Cardiac muscle cell (in vitro differentiated cells and primary cell): ENCODE measurements around the gene INSC. TPM values are rescaled to one million over a fixed set of nuclear protein-coding genes. Genes with fewer than 3 reads are reported as not detected.

ENCODE experiments used
- DNase-seq, 2 donors: peaks; one replicate each; pipeline versions ENCODE4 v3.0.0 to v3.0.0-alpha.2; 2010 to 2017; ENCODE audit warnings: low read depth in 1 of 2, low spot score in 1 of 2
- H3K27ac ChIP-seq: fragments of 200-600 bp; sonication (generic); 2 replicates; pipeline ENCODE4 v1.5.1; 2016
- H3K27me3 ChIP-seq: fragments of 200-600 bp; sonication (generic); 2 replicates; pipeline ENCODE4 v1.6.0; 2016; ENCODE audit warnings: control low read depth
- H3K36me3 ChIP-seq: fragments of 200-600 bp; sonication (generic); 2 replicates; pipeline ENCODE4 v1.5.1; 2016; ENCODE audit warnings: control low read depth
- H3K4me1 ChIP-seq: fragments of 200-600 bp; sonication (generic); 2 replicates; pipeline ENCODE4 v1.8.1; 2017; ENCODE audit warnings: low read depth, mild to moderate bottlenecking, mixed run types
- H3K4me3 ChIP-seq: fragments of 200-600 bp; sonication (generic); 2 replicates; pipeline ENCODE4 v1.5.1; 2016; ENCODE audit warnings: mild to moderate bottlenecking
- H3K9me3 ChIP-seq: fragments of 200-600 bp; sonication (generic); 2 replicates; pipeline ENCODE4 v1.5.1; 2017; ENCODE audit warnings: low read depth, mild to moderate bottlenecking, control low read depth
- CTCF ChIP-seq: IDR thresholded peaks from 2 replicates; pipeline ENCODE4 v1.5.1; 2012; ENCODE audit warnings: low read depth, mild to moderate bottlenecking, low read length
- polyA plus RNA-seq: library from polyadenylated mRNA; unstranded; fragments of >200 nt; fragmentation: Nextera tagmentation; extraction: Ambion mirVana; gene quantifications from 2 replicates; pipeline ENCODE4 v1.2.1, GENCODE V29; 2016
- total RNA-seq: library from RNA; depleted of rRNA; stranded (reverse); fragments of >200 nt; gene quantifications from 2 replicates; pipeline ENCODE4 v1.2.3, GENCODE V29; 2016

Gene INSC
- total and polyA plus RNA-seq, 2 experiments from 2014 or later = not detected

- no peak for TF ChIP-seq CTCF
These were observed 174.1 kb downstream of the INSC start for GRCh38 chr11:15288863-15289262.

GRCh38 chr11:15289723-15290122, 175.0 kb downstream of the INSC start:
- Histone ChIP-seq H3K27ac (no peak overlapping the region), H3K36me3 (no peaks in the 10 kb centered on the region), H3K9me3 (no peaks in the 10 kb centered on the region), H3K4me1 (no peaks in the 10 kb centered on the region), H3K27me3 (no peaks in the 10 kb centered on the region), H3K4me3 (no peak overlapping the region)
- no peak for TF ChIP-seq CTCF
- no peak for DNase-seq

More at GRCh38 chr11:15288863-15289262, 174.1 kb downstream of the INSC start:
- Histone ChIP-seq H3K36me3 (no peaks in the 10 kb centered on the region), H3K27ac (no peak overlapping the region), H3K4me3 (no peak overlapping the region), H3K9me3 (no peaks in the 10 kb centered on the region), H3K27me3 (no peaks in the 10 kb centered on the region), H3K4me1 (no peaks in the 10 kb centered on the region)
- DNase-seq = no peak

- H3K4me3 ChIP-seq = no peak overlapping the region
- no peak for TF ChIP-seq CTCF
- H3K4me1 ChIP-seq = no peaks in the 10 kb centered on the region
- no peak overlapping the region for H3K27ac ChIP-seq
- H3K9me3 ChIP-seq = no peaks in the 10 kb centered on the region
- H3K27me3 ChIP-seq = no peaks in the 10 kb centered on the region
- DNase-seq = no peak
- H3K36me3 ChIP-seq = no peaks in the 10 kb centered on the region
These were observed 177.2 kb downstream of the INSC start for GRCh38 chr11:15291885-15292284.

GRCh38 chr11:15293975-15294620, 179.4 kb downstream of the INSC start:
- no peaks in the 10 kb centered on the region for H3K9me3 ChIP-seq
- no peak overlapping the region for H3K27ac ChIP-seq
- H3K27me3 ChIP-seq = peaks cover 15% of the 10 kb centered on the region
- no peaks in the 10 kb centered on the region for H3K4me1 ChIP-seq
- no peak for DNase-seq
- H3K36me3 ChIP-seq = no peaks in the 10 kb centered on the region
- H3K4me3 ChIP-seq = no peak overlapping the region
- no peak for TF ChIP-seq CTCF

GRCh38 chr11:15295695-15296094, 181.0 kb downstream of the INSC start:
- H3K27ac ChIP-seq = no peak overlapping the region
- no peak for TF ChIP-seq CTCF
- no peaks in the 10 kb centered on the region for H3K36me3 ChIP-seq
- H3K9me3 ChIP-seq = no peaks in the 10 kb centered on the region
- DNase-seq = no peak
- H3K4me1 ChIP-seq = no peaks in the 10 kb centered on the region
- H3K27me3 ChIP-seq = peaks cover 23% of the 10 kb centered on the region
- no peak overlapping the region for H3K4me3 ChIP-seq

Other genes with a start within 250 kb of the INSC start
- 21.2 and 21.9 TPM in 2 replicates for gene CYP2R1, start 222.7 kb upstream of the INSC start, total RNA-seq
- 17.6 and 22.3 TPM in 2 replicates for gene CYP2R1, start 222.7 kb upstream of the INSC start, polyA plus RNA-seq
- gene CALCA, start 142.6 kb upstream of the INSC start, total RNA-seq = not detected in 2 replicates
- gene CALCA, start 142.6 kb upstream of the INSC start, polyA plus RNA-seq = 0.33 TPM in 1 of 2 replicates, not detected in the other
- not detected in 2 replicates for gene CALCB, start 41.3 kb upstream of the INSC start, total RNA-seq
- 0.12 and 0.81 TPM in 2 replicates for gene CALCB, start 41.3 kb upstream of the INSC start, polyA plus RNA-seq